GM23248 (cell line): ENCODE results near the gene PARK7. TPM values are rescaled to one million over a fixed set of nuclear protein-coding genes. Genes with fewer than 3 reads are reported as not detected.

Experiments
- DNase-seq: peaks from one replicate; pipeline ENCODE4 v3.0.0-alpha.2; 2015
- H2AFZ ChIP-seq: fragments of 200-600 bp; sonication (generic); 2 replicates; pipeline ENCODE4 v1.6.1; 2016; ENCODE audit warnings: antibody characterized with exemption
- H3F3A ChIP-seq: fragments of 200-600 bp; sonication (generic); 2 replicates; pipeline ENCODE4 v1.6.1; 2016; ENCODE audit warnings: mild to moderate bottlenecking, antibody characterized with exemption, mixed run types; ENCODE audit not compliant: insufficient read depth
- H3K27ac ChIP-seq: fragments of 200-600 bp; sonication (generic); 2 replicates; pipeline ENCODE4 v1.5.1; 2016; ENCODE audit warnings: mild to moderate bottlenecking
- H3K27me3 ChIP-seq: fragments of 200-600 bp; sonication (generic); replicated peaks from 2 replicates; pipeline ENCODE4 v1.6.1; 2016; ENCODE audit warnings: mild to moderate bottlenecking; ENCODE audit not compliant: insufficient read depth
- H3K36me3 ChIP-seq: fragments of 200-600 bp; sonication (generic); 2 replicates; pipeline ENCODE4 v1.6.1; 2016; ENCODE audit warnings: low read depth, mild to moderate bottlenecking
- H3K4me1 ChIP-seq: fragments of 200-600 bp; sonication (generic); 2 replicates; pipeline ENCODE4 v1.6.1; 2016; ENCODE audit warnings: mild to moderate bottlenecking; ENCODE audit not compliant: insufficient read depth
- H3K4me2 ChIP-seq: fragments of 200-600 bp; sonication (generic); one replicate; pipeline ENCODE4 v1.6.1; 2016; ENCODE audit warnings: mild to moderate bottlenecking; ENCODE audit not compliant: unreplicated experiment
- H3K4me3 ChIP-seq: fragments of 200-600 bp; sonication (generic); 2 replicates; pipeline ENCODE4 v1.5.1; 2016; ENCODE audit warnings: mild to moderate bottlenecking
- H3K79me2 ChIP-seq: fragments of 200-600 bp; sonication (generic); 2 replicates; pipeline ENCODE4 v1.6.1; 2016; ENCODE audit warnings: mild to moderate bottlenecking; ENCODE audit not compliant: insufficient read depth
- H3K9ac ChIP-seq: fragments of 200-600 bp; sonication (generic); 2 replicates; pipeline ENCODE4 v1.6.1; 2016; ENCODE audit warnings: mild to moderate bottlenecking
- H3K9me2 ChIP-seq: fragments of 200-600 bp; sonication (generic); 2 replicates; pipeline ENCODE4 v1.6.1; 2016; ENCODE audit warnings: mixed run types, mild to moderate bottlenecking, moderate library complexity; ENCODE audit not compliant: insufficient read depth
- H3K9me3 ChIP-seq: fragments of 200-600 bp; sonication (generic); one replicate; pipeline ENCODE4 v1.6.1; 2017; ENCODE audit warnings: low read depth
- H4K20me1 ChIP-seq: fragments of 200-600 bp; sonication (generic); 2 replicates; pipeline ENCODE4 v1.6.0; 2016; ENCODE audit not compliant: insufficient read depth
- EZH2 ChIP-seq: fragments of 200-600 bp; sonication (generic); IDR thresholded peaks from 2 replicates; pipeline ENCODE4 v1.6.1; 2018; ENCODE audit warnings: antibody characterized with exemption, mild to moderate bottlenecking; ENCODE audit not compliant: insufficient read depth, poor library complexity, severe bottlenecking
- EZH2phosphoT487 ChIP-seq: fragments of 200-600 bp; sonication (generic); IDR thresholded peaks from 2 replicates; pipeline ENCODE4 v1.6.1; 2018; ENCODE audit warnings: antibody characterized with exemption, moderate library complexity, mild to moderate bottlenecking, low read depth; ENCODE audit not compliant: insufficient read depth
- WGBS, 2 experiments: methylation state at CpG; one replicate each; pipeline ENCODE4 v1.1.6; 2015 to 2017; ENCODE audit warnings: low lambda C conversion rate in 2 of 2, low coverage in 1 of 2; ENCODE audit errors: missing lambda C conversion rate in 2 of 2; 5-methylcytosine and 5-hydroxymethylcytosine counted together
- in situ Hi-C: fragments of 300-500 bp; cut with MboI; formaldehyde crosslinking; loops from 2 replicates; pipeline ENCODE4 v1.15.0; 2020
- polyA plus RNA-seq: library from polyadenylated mRNA; unstranded; fragments of >200 nt; fragmentation: Nextera tagmentation; extraction: Ambion mirVana; gene quantifications from 2 replicates; pipeline ENCODE4 v1.2.1, GENCODE V29; 2016
- total RNA-seq: library from RNA; depleted of rRNA; stranded (reverse); fragments of >200 nt; shearing (Covaris generic); gene quantifications from 2 replicates; pipeline ENCODE4 v1.2.3, GENCODE V29; 2014; rRNA removed

The PARK7 gene
- 191 and 198 TPM in 2 replicates for total RNA-seq
- 514 and 522 TPM in 2 replicates for polyA plus RNA-seq

DNA sequence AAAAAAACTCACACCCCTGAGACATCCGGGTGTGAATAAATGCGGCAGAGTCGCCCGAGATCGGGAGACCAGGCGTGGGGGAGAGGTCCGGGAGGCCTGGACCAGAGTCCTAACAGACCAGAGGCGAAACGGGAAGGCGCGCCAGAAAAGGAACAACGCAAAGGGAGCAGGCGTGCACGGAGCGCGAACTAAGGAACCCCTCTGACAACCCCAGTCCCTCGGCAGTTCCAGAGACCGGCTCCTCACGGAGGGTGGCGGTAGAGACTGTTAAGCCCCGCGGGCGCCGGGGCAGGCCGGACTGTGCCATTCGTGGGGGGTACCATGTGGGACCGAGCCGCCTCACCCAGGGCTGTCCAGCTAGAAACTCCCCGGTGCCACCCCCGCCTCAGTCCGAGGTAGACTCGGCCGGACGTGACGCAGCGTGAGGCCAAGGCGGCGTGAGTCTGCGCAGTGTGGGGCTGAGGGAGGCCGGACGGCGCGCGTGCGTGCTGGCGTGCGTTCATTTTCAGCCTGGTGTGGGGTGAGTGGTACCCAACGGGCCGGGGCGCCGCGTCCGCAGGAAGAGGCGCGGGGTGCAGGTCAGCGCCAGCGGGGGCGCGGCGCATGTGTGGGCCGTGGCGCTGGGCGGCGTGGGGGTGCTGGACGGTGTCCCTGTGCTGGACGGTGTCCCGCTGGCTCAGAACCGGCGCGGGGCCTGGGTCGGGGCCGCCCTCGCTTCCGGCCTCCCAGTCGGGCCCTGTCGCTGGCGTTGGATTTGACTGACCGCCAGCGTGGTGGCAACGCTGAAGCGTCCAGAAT lies at the start of gene PARK7:
TSS of gene PARK7 (plus strand) at position 496 of the 798 bp plus-strand sequence. CDS start 1,075 bp downstream, outside the sequence.
- Histone ChIP-seq H3K4me2 (peak within 1 kb of the TSS; percentile 97), H3K9ac (peak within 1 kb of the TSS; percentile 97), H3K4me3 (peak within 1 kb of the TSS; percentile 97), H2AFZ (peak within 1 kb of the TSS; percentile 85), H4K20me1 (no peaks in the 10 kb centered on the region), H3K36me3 (peaks cover 23% of the 10 kb centered on the region), H3K9me3 (no peaks in the 10 kb centered on the region), H3K79me2 (peaks cover 47% of the 10 kb centered on the region), H3K4me1 (peaks cover 16% of the 10 kb centered on the region), H3F3A (peaks cover 7% of the 10 kb centered on the region), H3K9me2 (no peaks in the 10 kb centered on the region), H3K27ac (peak within 1 kb of the TSS; percentile 83), H3K27me3 (no peaks in the 10 kb centered on the region)
- in situ Hi-C loops, result no loop called here
- no peak for TF ChIP-seq EZH2
- no peak for TF ChIP-seq EZH2phosphoT487
- WGBS, 2 experiments, result 1% methylated on average over 60 to 77 of the region's 81 CpGs
- DNase-seq, result peak; percentile 99

DNA sequence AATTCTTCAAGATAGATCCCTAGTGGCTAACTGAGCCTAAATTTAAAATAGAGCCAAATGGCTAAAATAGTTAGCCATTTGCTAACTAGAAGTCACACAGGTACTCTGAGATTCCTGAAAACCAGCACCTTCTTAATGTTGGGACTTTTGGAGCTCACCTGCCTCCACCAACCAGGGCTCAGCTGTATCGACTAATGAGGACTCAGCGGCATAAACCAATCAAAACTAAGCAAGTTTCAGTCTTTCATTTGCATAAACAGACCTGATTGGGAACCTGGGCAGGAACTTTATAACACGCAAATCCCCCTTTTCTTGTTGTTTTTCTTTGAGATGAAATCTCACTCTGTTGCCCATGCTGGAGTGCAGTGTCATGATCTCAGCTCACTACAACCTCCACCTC lies 49.4 kb upstream of the PARK7 start:
- in situ Hi-C loops, result loop anchor here (25.0 kb wide), 1 partner anchor 250 kb away; no protein-coding TSS in a partner anchor
- Histone ChIP-seq H3K9ac (no peak overlapping the region), H3K36me3 (no peaks in the 10 kb centered on the region), H3K79me2 (no peaks in the 10 kb centered on the region), H3F3A (no peaks in the 10 kb centered on the region), H2AFZ (no peak overlapping the region), H3K27me3 (peaks cover 6% of the 10 kb centered on the region; the same call in 1 of the 2 replicates), H4K20me1 (no peaks in the 10 kb centered on the region), H3K9me2 (no peaks in the 10 kb centered on the region), H3K4me1 (no peaks in the 10 kb centered on the region), H3K9me3 (no peaks in the 10 kb centered on the region), H3K27ac (no peak overlapping the region), H3K4me3 (no peak overlapping the region), H3K4me2 (no peak overlapping the region)
- no peak for DNase-seq
- TF ChIP-seq EZH2, result no peak
- TF ChIP-seq EZH2phosphoT487, result no peak
- 63 to 71% methylated on average over 3 of the region's 3 CpGs for WGBS, 2 experiments

DNA sequence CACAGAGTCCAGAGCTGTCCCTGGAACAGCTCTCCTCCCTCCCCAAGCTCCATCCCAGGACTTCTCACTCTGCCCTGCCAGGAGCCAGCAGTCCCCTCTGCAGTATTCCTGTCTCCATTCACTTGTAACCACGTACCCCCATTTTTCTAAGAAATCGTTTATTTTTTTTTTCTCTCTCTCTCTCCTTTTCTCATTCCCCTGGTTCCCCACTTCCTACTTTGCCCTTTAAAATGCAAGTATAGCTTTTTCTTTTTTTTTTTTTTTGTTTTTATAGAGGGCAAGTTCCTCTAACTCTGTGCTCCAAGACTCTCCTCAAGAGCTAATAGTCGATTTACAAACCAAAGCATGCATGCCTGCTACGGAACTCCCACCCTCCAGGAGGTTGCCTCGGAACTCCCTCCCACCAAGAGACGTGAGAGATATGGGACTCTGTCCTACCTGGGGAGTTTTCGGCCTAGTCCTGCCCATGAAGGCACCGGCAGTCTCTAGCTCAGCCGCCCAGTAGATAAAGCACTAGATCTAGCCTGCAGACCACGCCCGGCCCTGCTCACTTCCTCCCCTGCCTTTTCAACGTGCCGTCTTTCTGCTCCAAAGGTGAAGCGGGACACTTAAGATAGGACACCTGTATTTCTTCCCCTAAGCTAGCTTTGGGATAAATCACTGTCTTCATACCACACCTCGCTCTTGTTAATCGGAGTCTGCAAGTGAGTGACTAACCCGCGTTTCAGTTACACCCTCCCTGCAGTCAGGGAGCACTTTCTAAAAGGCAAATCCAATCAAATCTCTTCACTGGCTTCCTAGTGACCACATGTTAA lies 48.6 kb upstream of the PARK7 start:
- H3K4me1 ChIP-seq, result no peaks in the 10 kb centered on the region
- H2AFZ ChIP-seq, result no peak overlapping the region
- no peak for DNase-seq
- H3K27me3 ChIP-seq, result peaks cover 11% of the 10 kb centered on the region; the same call in 1 of the 2 replicates
- H3K9me3 ChIP-seq, result no peaks in the 10 kb centered on the region
- H3K79me2 ChIP-seq, result no peaks in the 10 kb centered on the region
- H3K4me3 ChIP-seq, result no peak overlapping the region
- no peak for TF ChIP-seq EZH2
- no peak for TF ChIP-seq EZH2phosphoT487
- H3K27ac ChIP-seq, result no peak overlapping the region
- H3K4me2 ChIP-seq, result no peak overlapping the region
- in situ Hi-C loops, result loop anchor here (25.0 kb wide), 1 partner anchor 251 kb away; no protein-coding TSS in a partner anchor
- no peaks in the 10 kb centered on the region for H3K9me2 ChIP-seq
- H3K36me3 ChIP-seq, result no peaks in the 10 kb centered on the region
- no peaks in the 10 kb centered on the region for H4K20me1 ChIP-seq
- no peaks in the 10 kb centered on the region for H3F3A ChIP-seq
- WGBS, 2 experiments, result 70% methylated on average over 18 of the region's 18 CpGs
- no peak overlapping the region for H3K9ac ChIP-seq

DNA sequence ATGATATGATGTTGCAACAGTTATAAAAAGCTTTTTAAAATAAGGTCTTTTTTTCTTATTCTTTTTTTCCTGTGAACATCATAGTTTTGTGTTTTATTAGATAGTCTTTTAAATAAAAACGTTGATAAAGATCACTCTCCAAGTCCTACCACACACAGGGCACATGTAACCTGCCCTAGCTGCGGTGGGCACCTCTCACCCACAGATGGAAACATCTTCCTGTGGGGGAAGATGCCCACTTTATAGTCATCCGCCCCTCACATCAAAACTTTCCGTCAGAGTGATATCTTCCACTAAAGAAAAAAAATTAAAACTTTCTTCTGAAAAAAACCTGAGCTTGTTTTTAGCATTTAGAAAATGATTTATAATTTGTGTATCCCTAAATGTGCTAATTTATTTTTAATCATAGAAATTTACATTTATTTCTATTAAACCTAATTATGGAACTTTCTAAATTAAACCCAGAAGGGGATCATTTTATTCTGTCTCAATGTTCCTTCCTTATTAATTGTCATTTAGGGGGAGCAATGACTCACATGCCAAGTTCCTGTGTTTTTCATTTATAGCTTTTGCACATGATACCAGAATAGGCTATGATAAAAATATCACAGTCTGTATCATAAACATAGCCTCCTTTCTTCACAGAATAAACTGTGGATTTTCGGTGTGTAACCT lies 45.5 kb upstream of the PARK7 start:
- H3K79me2 ChIP-seq, result no peaks in the 10 kb centered on the region

More for the DNA sequence above, 45.5 kb upstream of the PARK7 start:
- Histone ChIP-seq H3F3A (no peaks in the 10 kb centered on the region), H3K9me3 (no peaks in the 10 kb centered on the region), H3K36me3 (no peaks in the 10 kb centered on the region), H3K9ac (no peak overlapping the region), H4K20me1 (no peaks in the 10 kb centered on the region), H3K9me2 (no peaks in the 10 kb centered on the region), H3K27ac (no peak overlapping the region), H2AFZ (no peak overlapping the region), H3K27me3 (peaks cover 11% of the 10 kb centered on the region; the same call in 1 of the 2 replicates), H3K4me1 (no peaks in the 10 kb centered on the region), H3K4me3 (no peak overlapping the region), H3K4me2 (no peak overlapping the region)
- no peak for DNase-seq
- 54 to 58% methylated on average over 5 of the region's 5 CpGs for WGBS, 2 experiments
- TF ChIP-seq EZH2 (no peak), EZH2phosphoT487 (no peak)
- in situ Hi-C loops, result loop anchor here (25.0 kb wide), 1 partner anchor 254 kb away; no protein-coding TSS in a partner anchor
